TTC549 (cell line): ENCODE results near the gene TEX22.

Source experiments
- FAIRE-seq: peaks from 2 replicates; lab custom pipeline; 2012; peaks lifted over from hg19 to GRCh38; lab: Jason Lieb, UNC

Gene TEX22

GRCh38 chr14:105420974-105421674 lies 22.8 kb downstream of the TEX22 start:
- no peak for FAIRE-seq

DNA sequence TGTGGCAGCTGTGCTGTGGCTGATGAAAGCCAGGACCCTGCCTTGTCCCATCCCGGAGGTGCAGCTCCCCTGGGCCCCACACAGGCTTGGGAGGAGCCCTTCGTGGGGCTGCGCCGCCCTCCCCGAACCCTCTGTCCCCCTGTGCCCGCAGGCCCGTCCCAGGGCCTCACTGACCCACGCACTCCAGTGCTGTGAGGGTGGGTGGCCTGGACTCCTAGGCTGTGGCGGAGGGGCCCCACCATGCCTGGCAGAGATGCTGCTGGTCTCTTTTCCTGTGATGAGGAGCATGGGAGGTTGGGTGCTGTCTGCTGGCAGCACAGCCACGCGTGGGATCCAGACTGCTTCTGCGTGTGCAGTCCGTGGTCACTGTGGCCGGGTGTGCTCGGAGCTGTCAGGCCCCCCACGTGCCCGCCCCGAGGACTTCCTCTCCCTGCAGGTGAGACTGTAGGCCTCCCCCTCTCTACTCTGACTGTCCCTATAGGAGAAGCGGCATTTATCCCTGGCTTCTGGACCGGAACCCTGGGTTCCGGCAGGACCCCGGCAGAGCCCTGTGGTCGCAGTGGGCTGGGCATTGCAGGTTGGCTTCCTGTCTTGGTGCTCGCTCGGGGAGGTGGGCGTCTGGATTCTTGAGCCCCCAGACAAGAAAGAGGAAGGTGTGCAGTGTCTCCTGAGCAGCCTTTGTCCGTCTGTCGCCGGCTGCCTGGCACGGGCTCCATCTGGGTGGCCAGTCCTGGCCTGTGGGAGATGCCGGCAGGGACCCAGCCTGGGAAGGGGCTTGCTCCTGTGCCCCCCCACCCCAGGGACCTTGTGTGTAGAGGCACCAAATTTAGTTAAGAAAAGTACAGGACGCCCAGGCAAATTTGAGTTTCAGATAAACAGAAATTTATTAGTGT lies 23.6 kb downstream of the TEX22 start:
- FAIRE-seq = no peak

GRCh38 chr14:105422695-105423487 lies 24.6 kb downstream of the TEX22 start:
- no peak for FAIRE-seq

- no peak for FAIRE-seq
Measured at GRCh38 chr14:105423488-105424195, 25.3 kb downstream of the TEX22 start.

DNA sequence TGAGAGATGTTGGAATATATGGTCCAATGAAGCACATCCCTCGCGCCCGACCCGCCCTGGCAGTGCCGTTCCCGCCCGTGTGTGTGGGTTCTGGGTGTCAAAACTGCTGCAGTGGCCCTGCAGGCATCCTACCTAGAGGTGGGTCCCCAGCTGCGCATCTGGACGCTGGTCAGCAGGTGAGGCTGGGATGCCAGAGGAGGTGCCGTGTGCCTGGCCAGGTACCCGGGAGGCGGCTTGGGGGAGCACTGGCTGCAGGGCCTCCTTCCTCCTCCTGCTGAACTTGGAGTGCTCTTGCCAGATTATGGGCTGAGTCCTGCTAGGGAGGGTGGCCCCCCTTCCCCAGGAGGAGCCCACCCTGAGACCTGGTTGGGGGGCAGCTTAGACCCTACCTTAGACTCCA lies 26.5 kb downstream of the TEX22 start:
- no peak for FAIRE-seq

- FAIRE-seq = no peak
Measured at GRCh38 chr14:105425823-105426247, 27.5 kb downstream of the TEX22 start.

DNA sequence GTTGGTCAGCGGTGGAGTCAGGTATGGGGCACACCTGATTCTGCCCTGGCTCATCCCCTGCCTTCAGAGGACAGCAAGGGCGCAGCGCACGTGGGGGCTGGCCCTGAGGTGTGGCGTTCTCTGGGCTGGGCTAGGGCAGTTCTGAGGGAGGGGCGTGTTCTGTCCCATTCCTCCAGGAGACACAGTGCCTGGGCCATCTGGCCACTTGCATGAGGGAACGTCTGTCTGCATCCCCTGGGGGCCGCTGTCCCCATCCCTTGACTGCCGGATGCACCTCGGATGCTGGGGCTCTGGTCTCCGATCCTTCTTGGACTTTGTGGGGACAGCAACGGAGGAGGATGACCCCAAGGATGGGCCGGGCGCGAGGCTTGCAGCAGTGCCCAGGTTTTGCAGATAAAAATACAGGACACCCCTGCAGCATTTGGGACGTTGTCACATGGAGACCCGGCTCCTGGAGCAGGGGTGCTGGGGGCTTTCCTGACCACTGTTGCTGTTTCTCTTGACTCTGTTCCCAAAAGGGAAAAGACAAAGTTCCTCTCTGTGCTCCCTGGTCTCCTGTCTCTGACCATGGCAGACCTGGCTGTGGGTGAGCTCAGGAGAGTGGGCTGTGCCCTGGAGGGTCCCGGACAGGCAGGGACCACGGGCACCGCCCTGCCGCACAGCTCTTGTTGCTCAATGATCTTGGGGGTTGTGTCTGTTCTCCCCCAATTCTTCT lies 28.2 kb downstream of the TEX22 start:
- FAIRE-seq = no peak

DNA sequence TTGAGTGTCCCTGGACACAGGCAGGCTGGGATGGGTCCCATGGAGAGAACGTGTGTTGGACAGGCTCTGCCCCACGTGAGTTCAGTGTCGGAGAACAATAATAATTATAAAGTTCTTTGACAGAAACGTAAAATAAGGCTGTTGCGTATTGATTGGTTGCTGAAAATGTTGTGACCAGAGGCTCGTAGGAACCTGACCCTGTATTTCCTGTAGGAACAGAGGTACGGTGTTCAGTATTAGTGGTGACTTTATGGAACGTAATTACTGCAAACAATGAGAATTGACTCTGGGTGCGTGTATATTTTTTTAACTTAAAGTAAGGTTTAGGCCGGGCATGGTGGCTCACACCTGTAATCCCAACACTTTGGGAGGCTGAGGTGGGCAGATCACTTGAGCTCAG lies 29.1 kb downstream of the TEX22 start:
- no peak for FAIRE-seq

DNA sequence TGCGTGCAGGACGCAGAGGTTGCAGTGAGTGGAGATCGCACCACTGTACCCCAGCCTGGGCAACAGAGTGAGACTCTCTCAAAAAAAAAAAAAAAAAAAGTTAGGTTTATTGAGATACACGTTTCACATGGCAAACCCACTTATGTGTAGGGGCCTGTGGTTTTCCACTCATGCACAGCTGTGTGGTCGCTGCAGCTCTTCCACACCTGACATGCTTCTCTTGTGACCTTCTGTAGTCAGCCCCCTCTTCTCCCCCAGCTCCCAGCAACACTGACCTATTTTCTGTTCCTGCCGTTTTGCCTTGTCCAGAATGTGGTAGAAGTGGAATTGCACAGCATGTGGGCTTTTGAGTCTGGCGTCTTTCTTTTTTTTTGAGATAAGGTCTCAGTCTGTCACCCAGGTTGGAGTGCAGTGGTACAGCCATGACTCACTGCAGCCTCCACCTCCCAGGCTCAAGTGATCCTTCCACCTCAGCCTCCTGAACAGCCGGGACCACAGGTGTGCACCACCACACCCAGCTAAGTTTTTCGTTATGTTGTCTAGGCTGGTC lies 29.7 kb downstream of the TEX22 start:
- no peak for FAIRE-seq

DNA sequence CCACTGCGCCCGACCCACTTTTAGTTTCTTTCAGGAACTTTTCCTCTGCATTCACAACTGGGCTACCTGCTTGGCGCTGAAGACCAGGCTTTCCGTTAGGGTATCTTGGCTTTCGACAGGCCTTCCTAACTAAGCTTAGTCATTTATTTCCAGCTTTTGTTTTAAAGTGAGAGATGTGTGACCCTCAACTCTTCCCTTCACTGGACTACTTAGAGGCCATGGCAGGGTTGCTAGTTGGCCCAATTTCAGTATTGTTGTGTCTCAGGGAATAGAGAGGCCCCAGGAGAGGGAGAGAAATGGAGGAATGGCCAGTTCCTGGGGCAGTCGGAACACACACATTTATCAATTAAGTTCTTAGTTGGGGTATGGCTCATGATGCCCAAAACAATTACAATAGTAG lies 31.7 kb downstream of the TEX22 start:
- no peak for FAIRE-seq

- FAIRE-seq = no peak
Measured at GRCh38 chr14:105430565-105430964, 32.2 kb downstream of the TEX22 start.

GRCh38 chr14:105431256-105431655 lies 32.9 kb downstream of the TEX22 start:
- FAIRE-seq = no peak

DNA sequence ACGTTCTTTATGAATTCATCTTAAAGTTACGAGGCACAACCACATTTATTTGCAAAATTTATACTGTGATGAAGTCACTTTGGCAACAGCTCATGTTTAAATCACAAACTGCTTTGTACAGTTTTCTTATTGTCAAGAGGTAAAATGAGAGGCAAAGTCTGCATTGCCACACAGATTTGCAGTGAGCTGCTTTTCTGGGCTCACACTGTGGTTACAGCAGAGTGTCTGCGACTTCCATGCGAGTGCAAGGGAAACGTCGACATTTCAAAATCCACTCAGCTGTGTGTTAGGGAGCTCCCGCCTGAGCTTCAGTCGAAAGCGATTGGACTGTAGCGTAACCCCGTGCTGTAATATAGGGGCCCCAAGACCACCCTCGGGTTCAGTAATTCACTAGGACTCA lies 34.3 kb downstream of the TEX22 start:
- no peak for FAIRE-seq

- no peak for FAIRE-seq
Measured at GRCh38 chr14:105433161-105433605, 34.8 kb downstream of the TEX22 start.

DNA sequence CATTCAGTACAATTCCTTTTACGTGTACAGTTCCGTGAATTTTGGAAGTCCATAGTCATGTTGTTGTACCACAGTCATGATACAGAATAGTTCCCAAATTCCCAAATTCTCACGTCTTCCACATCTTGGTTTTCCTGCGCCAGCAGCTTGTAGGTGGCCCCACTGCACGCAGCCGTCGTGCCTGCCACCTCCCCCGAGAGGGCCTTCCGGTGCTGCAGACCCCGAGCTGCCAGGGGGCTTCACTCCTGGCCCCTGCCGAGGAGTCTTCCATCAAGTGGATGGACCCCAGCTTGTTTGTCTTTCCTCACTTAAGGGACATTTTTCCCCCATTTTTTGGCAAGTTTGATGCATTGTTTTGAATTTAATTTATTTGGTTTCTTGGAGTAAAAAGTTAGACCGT lies 38.1 kb downstream of the TEX22 start:
- FAIRE-seq = no peak

- FAIRE-seq = no peak
Measured at GRCh38 chr14:105436891-105437722, 38.8 kb downstream of the TEX22 start.

DNA sequence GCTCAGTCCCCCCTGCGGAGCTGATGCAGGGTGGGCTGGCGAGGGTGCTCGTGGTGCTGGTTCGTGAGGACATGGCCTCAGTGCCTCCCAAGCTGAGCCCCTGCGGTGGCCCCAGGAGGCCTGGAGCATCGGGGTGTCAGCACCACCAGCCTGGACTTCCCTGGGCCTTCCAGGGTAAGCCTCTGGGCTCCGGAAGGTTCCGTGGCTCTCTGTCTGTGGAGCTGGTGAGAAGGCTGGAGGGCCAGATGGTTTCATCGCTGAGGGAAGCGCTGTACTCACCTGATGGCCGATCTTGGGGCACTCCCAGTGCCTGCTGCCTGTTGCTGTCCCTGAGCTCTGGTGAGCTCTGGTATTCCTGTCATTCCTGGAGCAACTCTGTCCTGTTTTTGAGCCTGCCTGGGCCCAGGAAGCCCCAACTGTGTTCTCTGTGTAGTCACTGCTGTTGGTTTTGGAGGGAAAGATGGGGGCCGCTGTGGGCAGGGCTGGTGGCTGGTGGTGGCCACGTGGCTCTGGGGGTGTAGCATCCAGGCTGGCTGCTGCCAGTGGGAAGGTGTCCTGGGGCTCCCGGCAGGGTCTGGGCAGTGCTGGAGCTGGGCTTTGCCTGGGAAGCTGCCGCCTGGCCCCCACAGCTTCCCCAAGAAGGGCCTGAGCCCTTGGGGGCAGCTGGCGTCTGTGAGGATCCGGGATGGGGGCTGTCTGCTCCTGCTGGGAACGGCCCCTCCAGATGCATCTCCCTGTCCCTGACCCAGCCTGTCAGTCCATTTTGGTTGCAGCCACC lies 39.6 kb downstream of the TEX22 start:
- no peak for FAIRE-seq

GRCh38 chr14:105439179-105439578 lies 40.8 kb downstream of the TEX22 start:
- FAIRE-seq = no peak
